Measurements from ENCODE around the gene CHMP5. TPM values are rescaled to one million over a fixed set of nuclear protein-coding genes. Genes with fewer than 3 reads are reported as not detected.

Gene CHMP5
- polyA plus RNA-seq, 3 donors: 33.5 to 72.5 (median 65.0) TPM

DNA sequence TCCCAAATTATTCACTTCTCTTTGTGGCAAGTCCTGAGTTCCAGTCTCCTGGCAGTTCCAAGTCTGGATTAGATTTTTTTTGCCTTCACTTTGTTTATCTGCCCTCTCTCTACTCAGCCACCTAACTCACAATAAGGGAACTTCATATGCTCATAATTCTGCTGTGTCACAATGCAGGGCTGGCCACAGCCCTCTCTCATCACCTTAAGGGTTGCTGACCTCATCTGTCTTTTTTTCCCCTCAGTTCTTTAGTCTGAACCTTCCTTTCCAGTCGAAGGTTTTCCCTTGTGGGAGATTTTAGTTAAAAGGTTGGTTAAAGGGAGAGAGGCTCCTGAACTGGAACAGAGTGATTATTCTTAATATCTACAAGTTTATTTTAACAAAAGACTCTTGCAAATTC is 4.5 kb upstream of the CHMP5 start:
- Histone ChIP-seq H3K9ac (ENCODE audit: insufficient read depth, low read length, poor library complexity, severe bottlenecking) (no peak overlapping the region), H3K4me1 (ENCODE audit: control insufficient read depth in 1 of 2, insufficient read depth in 2 of 2, low read length in 2 of 2) (peaks cover 16 to 18% of the 10 kb centered on the region in 2 donors), H3K36me3 (replicated peaks in 1 of 2; ENCODE audit: control insufficient read depth in 1 of 2, insufficient read depth in 2 of 2, low read length in 2 of 2) (peaks cover 71 to 74% of the 10 kb centered on the region in 2 donors), H4K20me1 (ENCODE audit: insufficient read depth, low read length) (peaks cover 40% of the 10 kb centered on the region), H3K4me3 (replicated peaks in 1 of 3; ENCODE audit: low read depth in 2 of 3, low read length in 3 of 3) (no peak overlapping the region), H3K79me2 (ENCODE audit: insufficient read depth, low read length) (peaks cover 51% of the 10 kb centered on the region), H2AFZ (ENCODE audit: insufficient read depth, low read depth, low read length, poor library complexity, severe bottlenecking) (no peak overlapping the region), H3K9me3 (replicated peaks in 1 of 2; ENCODE audit: control insufficient read depth in 1 of 2, insufficient read depth in 1 of 2, low read length in 2 of 2) (no peaks in the 10 kb centered on the region), H3K4me2 (replicated peaks; ENCODE audit: extremely low read depth, low read length, poor library complexity, severe bottlenecking) (no peak overlapping the region), H3K27me3 (ENCODE audit: control insufficient read depth in 2 of 2, insufficient read depth in 2 of 2, low read length in 2 of 2) (no peaks in the 10 kb centered on the region), H3K27ac (ENCODE audit: low read depth in 1 of 2, low read length in 2 of 2) (peak overlapping the region in 1 of 2 donors; percentile 2)
- no CpG with 5 or more reads among the region's 1 CpG for WGBS (ENCODE audit: insufficient coverage)
- Mint-ChIP-seq H3K9me3 (peaks cover 0 to 2% (median 0%) of the 10 kb centered on the region in 7 donors), H3K27me3 (ENCODE audit: low read depth in 3 of 3) (no peaks in the 10 kb centered on the region), H3K36me3 (peaks cover 67 to 73% of the 10 kb centered on the region in 2 donors), H3K27ac (peak overlapping the region in 3 of 7 donors; percentile 3 to 47 (median 34)), H3K4me3 (no peak overlapping the region), H3K4me1 (peaks cover 20% of the 10 kb centered on the region)
- no peak for DNase-seq
- TF ChIP-seq, protein P1, sequence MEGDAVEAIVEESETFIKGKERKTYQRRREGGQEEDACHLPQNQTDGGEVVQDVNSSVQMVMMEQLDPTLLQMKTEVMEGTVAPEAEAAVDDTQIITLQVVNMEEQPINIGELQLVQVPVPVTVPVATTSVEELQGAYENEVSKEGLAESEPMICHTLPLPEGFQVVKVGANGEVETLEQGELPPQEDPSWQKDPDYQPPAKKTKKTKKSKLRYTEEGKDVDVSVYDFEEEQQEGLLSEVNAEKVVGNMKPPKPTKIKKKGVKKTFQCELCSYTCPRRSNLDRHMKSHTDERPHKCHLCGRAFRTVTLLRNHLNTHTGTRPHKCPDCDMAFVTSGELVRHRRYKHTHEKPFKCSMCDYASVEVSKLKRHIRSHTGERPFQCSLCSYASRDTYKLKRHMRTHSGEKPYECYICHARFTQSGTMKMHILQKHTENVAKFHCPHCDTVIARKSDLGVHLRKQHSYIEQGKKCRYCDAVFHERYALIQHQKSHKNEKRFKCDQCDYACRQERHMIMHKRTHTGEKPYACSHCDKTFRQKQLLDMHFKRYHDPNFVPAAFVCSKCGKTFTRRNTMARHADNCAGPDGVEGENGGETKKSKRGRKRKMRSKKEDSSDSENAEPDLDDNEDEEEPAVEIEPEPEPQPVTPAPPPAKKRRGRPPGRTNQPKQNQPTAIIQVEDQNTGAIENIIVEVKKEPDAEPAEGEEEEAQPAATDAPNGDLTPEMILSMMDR (IDR thresholded peaks at IDR 0.05): no peak
- intact Hi-C loops (cut with micrococcal nuclease): loop anchor here (5.0 to 10.0 kb wide), 4 partner anchors 96 to 236 kb away; partner anchors contain the start of genes SMU1 (in 2 of the 2), B4GALT1 (in 1 of the 2) and DNAJA1 (in 1 of the 2)

DNA sequence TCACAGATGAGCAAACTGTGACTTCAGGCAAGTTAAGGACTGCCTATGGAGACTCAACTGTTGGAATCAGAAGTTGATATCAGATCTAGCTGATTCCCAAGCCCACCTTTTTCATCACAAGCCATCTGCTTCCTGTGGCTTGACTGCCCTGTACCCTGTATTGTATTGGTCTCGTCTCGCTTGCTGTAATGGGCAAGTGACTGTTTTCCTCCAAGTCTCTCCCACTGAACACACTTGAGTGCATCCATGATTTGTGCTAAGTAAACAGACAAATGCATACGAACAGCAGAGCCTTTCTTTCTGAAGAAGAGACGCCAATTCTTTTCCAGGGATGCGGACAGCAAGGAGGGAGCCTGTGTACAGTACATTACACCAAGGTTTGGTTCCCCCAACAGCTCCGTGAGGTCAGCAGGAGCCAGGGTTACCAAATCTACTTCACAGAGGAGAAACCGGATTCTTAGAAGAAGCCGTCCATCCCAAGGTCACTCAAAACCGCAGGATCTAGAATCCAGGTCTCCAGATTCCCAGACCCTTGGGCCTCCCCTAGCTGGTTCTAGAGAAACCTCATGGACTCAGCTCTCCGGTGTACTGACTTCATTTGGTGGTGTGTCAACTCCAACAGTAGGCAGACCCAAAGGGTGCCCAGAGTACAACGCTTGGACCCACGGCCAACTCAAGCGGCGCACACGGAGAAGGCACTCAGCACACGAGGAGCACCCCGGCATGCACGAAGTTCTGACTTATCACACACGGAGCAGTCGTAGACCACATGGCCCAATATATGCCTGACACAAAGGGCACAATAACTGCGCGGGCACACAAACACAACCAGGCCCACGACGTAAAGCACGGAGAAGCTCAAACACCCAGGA is 1.5 kb upstream of the CHMP5 start:
- Histone ChIP-seq H3K4me3 (replicated peaks in 1 of 3; ENCODE audit: low read depth in 2 of 3, low read length in 3 of 3) (peak overlapping the region; percentile 78 to 98 (median 88)), H3K27ac (ENCODE audit: low read depth in 1 of 2, low read length in 2 of 2) (peak overlapping the region; percentile 81 to 96), H3K9ac (ENCODE audit: insufficient read depth, low read length, poor library complexity, severe bottlenecking) (peak overlapping the region; percentile 84), H2AFZ (ENCODE audit: insufficient read depth, low read depth, low read length, poor library complexity, severe bottlenecking) (peak overlapping the region; percentile 75), H4K20me1 (ENCODE audit: insufficient read depth, low read length) (peaks cover 36% of the 10 kb centered on the region), H3K4me1 (ENCODE audit: control insufficient read depth in 1 of 2, insufficient read depth in 2 of 2, low read length in 2 of 2) (peaks cover 22 to 26% of the 10 kb centered on the region in 2 donors), H3K27me3 (ENCODE audit: control insufficient read depth in 2 of 2, insufficient read depth in 2 of 2, low read length in 2 of 2) (no peaks in the 10 kb centered on the region), H3K36me3 (replicated peaks in 1 of 2; ENCODE audit: control insufficient read depth in 1 of 2, insufficient read depth in 2 of 2, low read length in 2 of 2) (peaks cover 61 to 71% of the 10 kb centered on the region in 2 donors), H3K79me2 (ENCODE audit: insufficient read depth, low read length) (peaks cover 73% of the 10 kb centered on the region), H3K4me2 (replicated peaks; ENCODE audit: extremely low read depth, low read length, poor library complexity, severe bottlenecking) (peak overlapping the region; percentile 86), H3K9me3 (replicated peaks in 1 of 2; ENCODE audit: control insufficient read depth in 1 of 2, insufficient read depth in 1 of 2, low read length in 2 of 2) (no peaks in the 10 kb centered on the region)
- TF ChIP-seq, protein P1 (IDR thresholded peaks at IDR 0.05): no peak
- intact Hi-C loops (cut with micrococcal nuclease): loop anchor here (2.0 to 10.0 kb wide), 5 partner anchors 37 to 239 kb away; partner anchors contain the start of genes SMU1 (in 2 of the 2), B4GALT1 (in 1 of the 2) and DNAJA1 (in 1 of the 2)
- Mint-ChIP-seq H3K27me3 (ENCODE audit: low read depth in 3 of 3) (peaks cover 0 to 1% (median 0%) of the 10 kb centered on the region in 3 donors), H3K9me3 (peaks cover 0 to 2% (median 0%) of the 10 kb centered on the region in 7 donors), H3K27ac (peak overlapping the region; percentile 90 to 98 (median 94)), H3K4me3 (peak overlapping the region; percentile 97 to 99), H3K4me1 (peaks cover 37% of the 10 kb centered on the region), H3K36me3 (peaks cover 56 to 69% of the 10 kb centered on the region in 2 donors)
- WGBS (ENCODE audit: insufficient coverage): 4% methylated on average over 25 of the region's 25 CpGs
- peak in 1 of 3 donors; percentile 27 for DNase-seq

Measured in CD14-positive monocyte (primary cell).